B cell (primary cell): Measurements from ENCODE around the gene TRIM65. TPM values are rescaled to one million over a fixed set of nuclear protein-coding genes. Genes with fewer than 3 reads are reported as not detected.
A peak's percentile ranks its signal among the peaks of the same experiment; 100 is the strongest.
"Not testable (repeated sequence)": the region's sequence is repeated elsewhere in the genome, so short reads cannot be mapped to it uniquely, and the experiment has no call there.

Experiments
- ATAC-seq: fragments of 200-7000 bp; cut with Tn5 transposase; one replicate; pipeline ENCODE4 v1.10.0; 2021; ENCODE audit warnings: low read depth, mild to moderate bottlenecking, moderate number of reproducible peaks, moderate library complexity
- CTCF ChIA-PET: fragments of 350-600 bp; sonication (Branson Sonifier 250); formaldehyde crosslinking; loops from one replicate; lab custom pipeline; 2021; ENCODE audit warnings: antibody characterized with exemption, inconsistent platforms; lab: Charles Lee
- POLR2A ChIA-PET: fragments of 350-600 bp; sonication (Branson Sonifier 250); formaldehyde crosslinking; loops from one replicate; lab custom pipeline; 2021; ENCODE audit warnings: antibody characterized with exemption; lab: Charles Lee
- DNase-seq: peaks from one replicate; pipeline ENCODE4 v3.0.0; 2013
- H2AFZ ChIP-seq: 2 replicates; pipeline ENCODE4 v1.6.1; 2012; ENCODE audit warnings: mild to moderate bottlenecking, low read depth, low read length; ENCODE audit not compliant: insufficient read depth, poor library complexity, severe bottlenecking
- H3K27ac ChIP-seq, 2 donors: 1 replicate in 1 of 2; 2 replicates in 1 of 2; pipeline ENCODE4 v1.5.1; 2012 to 2013; ENCODE audit warnings: low read length in 2 of 2, mild to moderate bottlenecking in 2 of 2, moderate library complexity in 1 of 2
- H3K27me3 ChIP-seq, 4 experiments: fragments of 200-600 bp in 1 of 4; sonication (generic) in 1 of 4; replicated peaks in 1 of 4; 1 replicate in 2 of 4; 2 replicates in 2 of 4; pipeline versions ENCODE4 v1.6.1 to v1.7.0; 2013 to 2016; ENCODE audit warnings: low read length in 3 of 4, mild to moderate bottlenecking in 2 of 4, mixed read lengths in 1 of 4, moderate library complexity in 1 of 4; ENCODE audit not compliant: insufficient read depth in 4 of 4, control insufficient read depth in 3 of 4; ENCODE audit errors: control extremely low read depth in 1 of 4
- H3K36me3 ChIP-seq, 2 experiments: replicated peaks in 1 of 2; 1 replicate in 1 of 2; 2 replicates in 1 of 2; pipeline versions ENCODE4 v1.6.1 to v1.7.1; 2013; ENCODE audit warnings: low read length in 1 of 2; ENCODE audit not compliant: insufficient read depth in 2 of 2, control insufficient read depth in 1 of 2; ENCODE audit errors: control extremely low read depth in 1 of 2, extremely low read depth in 1 of 2
- H3K4me1 ChIP-seq, 2 donors: fragments of 200-600 bp in 1 of 2; sonication (generic) in 1 of 2; 1 replicate in 1 of 2; 2 replicates in 1 of 2; pipeline versions ENCODE4 v1.5.1 to v1.6.1; 2013 to 2017; ENCODE audit warnings: low read length in 2 of 2; ENCODE audit not compliant: control insufficient read depth in 2 of 2, insufficient read depth in 2 of 2
- H3K4me2 ChIP-seq: replicated peaks from 2 replicates; pipeline ENCODE3; 2012; ENCODE audit warnings: mild to moderate bottlenecking, low read depth, low read length; ENCODE audit not compliant: poor library complexity, severe bottlenecking
- H3K4me3 ChIP-seq, 5 experiments: fragments of 200-600 bp in 1 of 5; sonication (generic) in 1 of 5; 1 replicate in 3 of 5; 2 replicates in 2 of 5; pipeline versions ENCODE4 v1.5.1 to v1.7.0; 2011 to 2016; ENCODE audit warnings: low read length in 4 of 5, mild to moderate bottlenecking in 4 of 5, low read depth in 2 of 5, control low read depth in 1 of 5, moderate library complexity in 1 of 5; ENCODE audit not compliant: insufficient read depth in 1 of 5; ENCODE audit errors: control extremely low read depth in 1 of 5, extremely low read depth in 1 of 5
- H3K79me2 ChIP-seq: fragments of 200-600 bp; sonication (generic); one replicate; pipeline ENCODE4 v1.6.0; 2016; ENCODE audit warnings: low read length; ENCODE audit not compliant: control insufficient read depth, insufficient read depth
- H3K9ac ChIP-seq: fragments of 200-600 bp; sonication (generic); 2 replicates; pipeline ENCODE4 v1.6.1; 2017; ENCODE audit warnings: mild to moderate bottlenecking, low read length, moderate library complexity
- H3K9me3 ChIP-seq, 3 donors: one replicate each; pipeline versions ENCODE4 v1.6.1 to v1.7.1; 2013; ENCODE audit warnings: low read length in 2 of 3; ENCODE audit not compliant: control insufficient read depth in 2 of 3, insufficient read depth in 1 of 3; ENCODE audit errors: control extremely low read depth in 1 of 3
- H4K20me1 ChIP-seq: 2 replicates; pipeline ENCODE4 v1.6.0; 2012; ENCODE audit warnings: mild to moderate bottlenecking, low read length; ENCODE audit not compliant: insufficient read depth, control insufficient read depth, poor library complexity, severe bottlenecking
- H3K27ac Mint-ChIP-seq: one replicate; pipeline ENCODE4 v1.8.0; 2021; ENCODE audit warnings: mixed read lengths
- H3K27me3 Mint-ChIP-seq: one replicate; pipeline ENCODE4 v1.8.0; 2021; ENCODE audit warnings: mixed read lengths
- H3K4me1 Mint-ChIP-seq: one replicate; pipeline ENCODE4 v1.8.0; 2021; ENCODE audit warnings: mixed read lengths
- H3K4me3 Mint-ChIP-seq: one replicate; pipeline ENCODE4 v1.8.0; 2021; ENCODE audit warnings: mixed read lengths
- H3K9me3 Mint-ChIP-seq: one replicate; pipeline ENCODE4 v1.8.0; 2022; ENCODE audit warnings: mixed read lengths; ENCODE audit not compliant: insufficient read depth
- CTCF ChIP-seq: fragments of 200-600 bp; IDR thresholded peaks from one replicate; pipeline ENCODE4 v1.8.0; 2022; ENCODE audit warnings: antibody characterized with exemption, mild to moderate bottlenecking
- EZH2 ChIP-seq: IDR thresholded peaks from 2 replicates; pipeline ENCODE4 v1.6.1; 2012; ENCODE audit warnings: borderline replicate concordance, low read depth, mild to moderate bottlenecking, moderate library complexity, low read length; ENCODE audit not compliant: insufficient read depth, poor library complexity, severe bottlenecking
- WGBS: methylation state at CpG from one replicate; pipeline ENCODE4 v1.1.5; 2013; ENCODE audit warnings: missing lambda C conversion rate; ENCODE audit not compliant: insufficient coverage; 5-methylcytosine and 5-hydroxymethylcytosine counted together
- intact Hi-C: fragments of 100-400 bp; cut with micrococcal nuclease; formaldehyde crosslinking; loops from one replicate; pipeline ENCODE4 v1.10.0; 2022
- polyA plus RNA-seq: library from polyadenylated mRNA; depleted of rRNA; stranded (reverse); fragments of >200 nt; gene quantifications from 2 replicates; pipeline ENCODE4 v1.2.3, GENCODE V29; 2012
- total RNA-seq, 2 donors: library from RNA; stranded (reverse); fragments of 120-200 nt in 1 of 2; gene quantifications; 1 replicate in 1 of 2; 2 replicates in 1 of 2; pipeline versions ENCODE4 v1.2.3 to v1.2.4, GENCODE V29; 2013 to 2022

Gene TRIM65
- total and polyA plus RNA-seq, 2 donors (not counting 1 experiment from before 2014, with no cell fraction given) = 16.8 to 40.7 TPM

- Histone ChIP-seq H3K4me3 (no peak overlapping the region), H3K36me3 (peaks cover 2 to 8% of the 10 kb centered on the region in 2 experiments), H3K4me1 (no peaks in the 10 kb centered on the region), H3K4me2 (no peak overlapping the region), H3K9me3 (no peaks in the 10 kb centered on the region), H3K27me3 (no peaks in the 10 kb centered on the region), H4K20me1 (peaks cover 6% of the 10 kb centered on the region), H3K27ac (no peak overlapping the region), H3K9ac (no peak overlapping the region), H3K79me2 (peaks cover 4% of the 10 kb centered on the region), H2AFZ (no peak overlapping the region)
- intact Hi-C loops = no loop called here
- Mint-ChIP-seq H3K27me3 (no peaks in the 10 kb centered on the region), H3K9me3 (no peaks in the 10 kb centered on the region), H3K4me1 (no peaks in the 10 kb centered on the region), H3K4me3 (no peak overlapping the region), H3K27ac (no peak overlapping the region)
- TF ChIP-seq EZH2 = no peak
- no peak for TF ChIP-seq CTCF
- ChIA-PET CTCF (interaction anchor here (1.4 kb wide), 1 partner anchor 10 kb away, joined by 4 read pairs; the partner anchor contains the start of gene TRIM47), POLR2A (interaction anchor here (0.8 kb wide), 1 partner anchor 59 kb away, joined by 4 read pairs; no protein-coding TSS in a partner anchor)
- DNase-seq (no peak), ATAC-seq (no peak)
- 100% methylated on average over 1 of the region's 6 CpGs for WGBS
These were observed 8.3 kb downstream of the TRIM65 start for GRCh38 chr17:75888484-75888883.

GRCh38 chr17:75885860-75886259 is 10.9 kb downstream of the TRIM65 start:
- intact Hi-C loops, H3K4me3 ChIP-seq, H3K4me2 ChIP-seq, H3K27ac ChIP-seq, H3K79me2 ChIP-seq, H3K9me3 Mint-ChIP-seq, H4K20me1 ChIP-seq, H3K4me1 ChIP-seq, H3K27me3 Mint-ChIP-seq, H2AFZ ChIP-seq, H3K9me3 ChIP-seq, H3K4me3 Mint-ChIP-seq, DNase-seq, H3K4me1 Mint-ChIP-seq, H3K36me3 ChIP-seq, H3K9ac ChIP-seq, ATAC-seq, H3K27me3 ChIP-seq: not testable (repeated sequence)
- CTCF ChIA-PET = interaction anchor here (1.1 to 1.6 kb wide), 2 partner anchors 8 to 10 kb away, joined by 3 to 4 read pairs; no protein-coding TSS in a partner anchor
- 93% methylated on average over 5 of the region's 9 CpGs for WGBS
- peak overlapping the region; percentile 10 for H3K27ac Mint-ChIP-seq
- POLR2A ChIA-PET = interaction anchor here (0.6 kb wide), 1 partner anchor 108 kb away, joined by 4 read pairs; no protein-coding TSS in a partner anchor
